Right ventricle myocardium inferior (tissue), 1 donor: ENCODE results near the gene MCCC1. TPM values are rescaled to one million over a fixed set of nuclear protein-coding genes. Genes with fewer than 3 reads are reported as not detected.
"Not testable (repeated sequence)": the region's sequence is repeated elsewhere in the genome, so short reads cannot be mapped to it uniquely, and the experiment has no call there.

Experiments used
- ATAC-seq: fragments of 200-7000 bp; cut with Tn5 transposase; one replicate; pipeline ENCODE4 v1.9.1; 2020; ENCODE audit warnings: mild to moderate bottlenecking, moderate library complexity
- DNase-seq: peaks from one replicate; pipeline ENCODE4 v3.0.0; 2021; ENCODE audit errors: missing footprints
- intact Hi-C: fragments of 100-400 bp; cut with DNase I; formaldehyde crosslinking; loops from one replicate; pipeline ENCODE4 v1.11.0; 2022
- long read RNA-seq: library from polyadenylated mRNA; unstranded; transcript quantifications from one replicate; pipeline ENCODE4 v2.0.0, GENCODE V29; 2021
- total RNA-seq: library from RNA; stranded (reverse); fragmentation: NEBNext Ultra II Directional; extraction: Animal tissue kit (Norgen Biotek cat#: 25700); gene quantifications from one replicate; pipeline ENCODE4 v1.2.1, GENCODE V29; 2021
- donor health status: DM: no; HTN: yes; CAD: no; lungs with severe emphysema.

MCCC1 gene
- total RNA-seq = 50.6 TPM
- long read RNA-seq, transcript MCCC1-201 (19 exons, 2,545 nt) = major isoform, 53 of 55 reads
- long read RNA-seq, partial matches to known transcripts = 2 of 55 reads
- long read RNA-seq, other reads (novel, unspliced or antisense) = 0 of 55 reads

- ATAC-seq (peak; percentile 100), DNase-seq (peak; percentile 98)
- intact Hi-C loops = loop anchor here (2.0 kb wide), 1 partner anchor 118 kb away; the partner anchor contains the start of gene DCUN1D1
Observed at GRCh38 chr3:183099026-183099837, at the start of gene MCCC1. Gene MCCC1 (minus strand): TSS chr3:183099496. CDS start chr3:183099440, 56 bp downstream.

DNA sequence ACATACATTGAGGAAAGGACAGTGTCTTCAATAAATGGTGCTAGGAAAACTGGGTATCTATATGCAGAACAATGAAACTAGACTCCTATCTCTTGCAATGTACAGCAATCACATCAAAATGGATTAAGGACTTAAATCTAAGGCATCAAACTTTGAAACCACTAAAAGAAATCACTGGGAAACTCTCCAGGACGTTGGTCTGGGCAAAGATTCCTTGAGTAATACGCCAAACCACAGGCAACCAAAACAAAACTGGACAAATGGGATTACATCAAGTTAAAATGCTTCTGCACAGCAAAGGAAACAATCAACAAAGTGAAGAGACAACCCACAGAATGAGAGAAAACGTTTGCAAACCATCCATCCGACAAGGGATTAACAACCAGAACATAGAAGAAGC lies 48.8 kb upstream of the MCCC1 start:
- no peak for ATAC-seq
- intact Hi-C loops = no loop called here
- no peak for DNase-seq

GRCh38 chr3:183144363-183144762 lies 45.1 kb upstream of the MCCC1 start:
- ATAC-seq (no peak), DNase-seq (no peak)
- intact Hi-C loops = no loop called here

DNA sequence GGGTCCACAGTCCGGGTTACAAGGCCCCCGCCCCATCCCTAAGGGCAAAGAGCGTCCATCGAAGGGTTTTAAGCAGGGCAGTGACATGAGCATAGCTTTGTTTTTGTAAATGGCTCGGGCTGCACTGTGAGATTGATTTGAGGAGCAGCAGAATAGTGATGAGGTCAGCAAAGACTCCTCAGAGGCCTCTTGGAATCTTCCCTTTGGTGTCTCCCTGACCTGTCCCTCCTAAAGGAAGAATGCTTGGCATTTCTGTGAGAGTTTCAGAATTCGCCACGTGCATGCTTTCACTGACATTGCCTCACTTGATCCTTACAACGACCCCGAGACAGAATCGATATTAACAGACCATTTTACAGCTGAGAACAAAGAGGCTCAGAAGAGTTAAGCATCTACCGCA lies 42.9 kb upstream of the MCCC1 start:
- intact Hi-C loops = no loop called here
- no peak for DNase-seq
- no peak for ATAC-seq

GRCh38 chr3:183134844-183135243 lies 35.5 kb upstream of the MCCC1 start:
- intact Hi-C loops = no loop called here
- DNase-seq (no peak), ATAC-seq (no peak)

- ATAC-seq (no peak), DNase-seq (no peak)
Observed at GRCh38 chr3:183132409-183132808, 33.1 kb upstream of the MCCC1 start.

DNA sequence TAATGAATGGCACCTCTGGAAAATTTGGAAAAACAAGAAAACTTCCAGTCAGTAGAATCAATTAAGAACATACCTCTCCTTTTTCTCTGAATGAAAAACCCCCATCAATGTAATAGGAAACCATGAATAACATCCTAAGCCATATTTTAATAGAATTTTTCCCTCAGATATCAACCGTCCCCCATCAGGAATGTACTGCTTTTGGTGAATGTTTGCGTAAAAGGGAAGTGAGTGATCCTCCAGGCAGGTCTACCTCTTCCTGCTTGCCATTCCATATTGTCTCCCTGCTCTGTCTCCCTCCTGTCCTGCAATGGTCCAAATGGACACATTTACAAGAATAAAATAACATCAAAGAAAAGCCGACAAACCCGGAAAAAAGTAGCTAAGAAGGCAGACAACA lies 32.4 kb upstream of the MCCC1 start:
- intact Hi-C loops = no loop called here
- ATAC-seq = no peak

More at GRCh38 chr3:183132409-183132808, 33.1 kb upstream of the MCCC1 start:
- intact Hi-C loops = no loop called here

DNA sequence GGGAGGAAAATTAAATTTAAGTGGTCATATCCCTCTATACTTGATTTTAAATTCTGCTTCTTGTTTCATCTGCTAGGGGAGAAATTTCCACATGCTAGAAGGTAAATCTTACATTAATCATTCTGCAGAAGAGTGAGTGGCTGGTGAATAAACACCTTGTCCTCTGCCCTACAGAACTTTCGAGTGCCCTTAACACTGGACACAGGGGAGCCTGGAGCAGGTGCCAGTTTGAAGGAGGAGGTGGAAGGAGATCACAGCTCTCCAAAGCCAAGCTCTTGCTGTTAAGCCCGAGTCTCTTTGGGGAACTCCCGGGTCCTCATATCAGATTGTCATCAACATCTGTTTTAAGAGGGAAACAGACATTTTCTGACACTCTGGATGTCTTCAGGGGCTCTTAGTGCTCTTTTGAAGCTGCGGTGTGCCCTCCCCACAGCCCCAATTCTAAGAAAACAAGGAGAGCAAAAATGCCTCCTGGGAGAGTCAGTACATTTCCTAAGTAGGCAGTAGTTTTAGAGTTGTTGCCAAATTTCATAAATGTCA lies 32.0 kb upstream of the MCCC1 start:
- ATAC-seq (no peak), DNase-seq (no peak)
- intact Hi-C loops = no loop called here

More for the DNA sequence above, 32.4 kb upstream of the MCCC1 start:
- no peak for DNase-seq

DNA sequence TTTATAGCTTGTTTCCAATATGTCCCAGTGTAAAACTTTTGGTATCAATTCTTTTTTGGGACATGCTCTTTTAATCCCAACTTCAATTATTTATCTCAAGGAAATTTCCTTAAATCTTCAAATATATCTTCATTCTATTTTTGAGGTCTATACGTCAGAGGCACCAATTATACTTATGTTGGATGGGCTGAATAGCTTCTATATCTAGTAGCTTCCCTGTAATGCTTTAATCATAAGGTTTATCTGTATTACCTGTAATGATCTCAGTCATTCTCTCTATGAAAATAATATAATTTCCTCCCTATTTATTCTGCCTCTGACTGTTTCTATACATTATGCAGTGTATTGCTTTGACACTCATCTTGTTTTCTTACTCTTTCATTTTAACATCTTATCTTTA lies 29.9 kb upstream of the MCCC1 start:
- DNase-seq (no peak), ATAC-seq (no peak)
- intact Hi-C loops = no loop called here

- DNase-seq (no peak), ATAC-seq (no peak)
- intact Hi-C loops = no loop called here
Observed at GRCh38 chr3:183128709-183129108, 29.4 kb upstream of the MCCC1 start.

DNA sequence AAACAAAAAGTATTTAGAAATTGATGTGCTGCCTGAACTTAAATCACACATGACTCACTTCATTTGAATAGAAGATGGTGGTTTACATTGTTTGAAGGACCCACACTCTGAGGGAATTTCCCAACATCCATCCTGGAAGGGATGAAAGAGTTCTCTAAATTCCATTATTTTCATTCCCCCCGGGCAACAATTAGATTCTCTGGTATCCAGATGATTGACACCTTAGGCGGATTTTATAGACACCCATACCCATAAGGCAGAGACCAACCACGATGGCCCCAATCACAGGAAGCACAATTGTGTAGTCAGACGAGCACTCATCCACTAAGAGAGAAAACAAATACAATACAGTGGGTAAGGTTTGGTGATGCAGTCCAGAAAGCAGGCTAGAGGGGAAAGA lies 24.6 kb upstream of the MCCC1 start:
- no peak for ATAC-seq
- intact Hi-C loops = loop anchor here (5.0 kb wide), 1 partner anchor 58 kb away; no protein-coding TSS in a partner anchor
- no peak for DNase-seq

DNA sequence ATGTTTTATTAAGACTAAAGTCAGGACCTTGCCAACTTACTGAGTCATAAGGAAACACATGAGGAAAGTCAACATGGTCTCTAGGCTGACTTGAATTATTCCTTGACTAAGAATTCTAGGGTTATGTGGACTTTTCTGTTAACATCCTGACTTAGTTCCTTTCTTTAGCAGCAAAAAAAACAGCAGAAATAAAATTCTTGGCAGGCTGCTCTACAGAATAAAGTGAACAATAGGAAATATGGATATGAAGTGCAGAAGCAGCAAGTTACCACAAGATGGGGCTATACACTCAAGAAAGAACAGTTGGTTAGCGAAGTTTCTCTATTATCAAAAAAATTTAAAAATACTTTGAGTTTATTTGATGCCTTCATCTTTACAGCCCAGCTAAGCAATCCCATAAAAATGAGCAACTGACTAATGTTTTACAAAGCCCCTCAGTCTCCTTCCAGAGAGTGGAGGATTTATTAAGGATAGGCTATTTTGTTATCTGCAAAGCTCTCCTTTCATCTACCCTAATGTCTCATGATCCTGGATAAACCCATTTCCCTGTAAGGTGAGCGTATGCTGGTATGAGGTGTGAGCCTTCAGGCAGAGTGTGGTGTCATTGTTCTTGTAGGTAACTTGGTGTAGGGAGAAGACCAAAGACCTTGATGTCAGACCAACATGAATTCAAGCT lies 23.1 kb upstream of the MCCC1 start:
- no peak for ATAC-seq
- DNase-seq = no peak
- intact Hi-C loops = loop anchor here (1.0 to 5.0 kb wide), 2 partner anchors 60 to 263 kb away; no protein-coding TSS in a partner anchor

- no peak for ATAC-seq
- intact Hi-C loops = loop anchor here (5.0 kb wide), 1 partner anchor 62 kb away; no protein-coding TSS in a partner anchor
Observed at GRCh38 chr3:183120538-183121215, 21.4 kb upstream of the MCCC1 start.

GRCh38 chr3:183117056-183117455 lies 17.8 kb upstream of the MCCC1 start:
- ATAC-seq (no peak), DNase-seq (no peak)
- intact Hi-C loops = no loop called here

More at GRCh38 chr3:183120538-183121215, 21.4 kb upstream of the MCCC1 start:
- DNase-seq = no peak

GRCh38 chr3:183116025-183116614 lies 16.8 kb upstream of the MCCC1 start:
- intact Hi-C loops = no loop called here

DNA sequence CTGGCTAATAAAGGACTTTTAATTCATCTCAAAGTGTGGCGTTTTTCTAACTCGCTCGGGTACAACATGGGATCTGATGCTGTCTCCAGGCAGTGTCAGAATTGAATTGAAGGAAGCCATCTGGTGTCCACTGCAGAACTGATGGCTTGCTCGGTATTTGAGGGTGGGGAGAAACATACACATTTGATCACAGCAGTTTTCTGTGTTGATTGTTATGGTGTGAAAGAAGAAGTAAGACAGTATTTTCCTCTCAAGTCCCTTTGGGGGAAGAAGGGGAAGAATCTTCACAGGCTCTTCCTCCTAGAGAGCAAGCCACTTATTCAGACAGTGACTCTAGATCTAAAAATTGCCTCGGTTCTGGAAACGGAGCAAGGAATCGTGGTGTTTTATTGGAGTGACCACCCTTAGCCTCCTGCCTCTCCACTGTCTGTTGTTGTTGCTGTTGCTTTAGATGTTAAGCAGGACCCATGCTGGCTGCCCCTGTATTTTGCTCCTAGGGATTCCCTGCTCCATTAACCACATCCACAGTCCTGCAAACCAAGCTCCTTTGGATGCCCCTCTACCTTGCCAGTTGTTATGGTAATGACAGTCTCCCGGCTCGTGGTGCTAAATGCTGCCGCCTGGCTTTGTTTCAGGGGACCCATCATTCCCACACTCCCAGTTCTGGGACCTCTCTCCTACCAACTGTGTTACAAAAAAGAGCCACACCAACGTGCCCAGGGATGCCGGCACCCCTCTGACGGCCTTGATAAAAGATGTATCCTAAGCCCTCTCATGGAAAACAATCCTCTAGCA lies 15.3 kb upstream of the MCCC1 start:
- ATAC-seq = no peak
- intact Hi-C loops = no loop called here
- DNase-seq = no peak

More at GRCh38 chr3:183116025-183116614, 16.8 kb upstream of the MCCC1 start:
- ATAC-seq (no peak), DNase-seq (no peak)

DNA sequence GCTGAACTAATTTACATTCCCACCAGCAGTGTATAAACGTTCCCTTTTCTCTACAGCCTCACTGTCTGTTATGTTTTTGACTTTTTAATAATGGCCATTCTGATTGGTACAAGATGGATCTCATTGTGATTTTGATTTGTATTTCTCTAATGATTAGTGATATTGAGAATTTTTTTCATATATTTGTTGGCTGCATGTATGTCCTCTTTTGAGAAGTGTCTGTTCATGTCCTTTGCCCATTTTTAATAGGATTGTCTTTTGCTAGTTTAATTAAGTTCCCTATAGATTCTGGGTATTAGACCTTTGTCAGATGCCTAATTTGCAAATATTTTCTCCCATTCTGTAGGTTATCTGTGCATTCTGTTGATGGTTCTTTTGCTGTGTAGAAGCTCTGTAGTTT lies 10.6 kb upstream of the MCCC1 start:
- DNase-seq, ATAC-seq, intact Hi-C loops: not testable (repeated sequence)

DNA sequence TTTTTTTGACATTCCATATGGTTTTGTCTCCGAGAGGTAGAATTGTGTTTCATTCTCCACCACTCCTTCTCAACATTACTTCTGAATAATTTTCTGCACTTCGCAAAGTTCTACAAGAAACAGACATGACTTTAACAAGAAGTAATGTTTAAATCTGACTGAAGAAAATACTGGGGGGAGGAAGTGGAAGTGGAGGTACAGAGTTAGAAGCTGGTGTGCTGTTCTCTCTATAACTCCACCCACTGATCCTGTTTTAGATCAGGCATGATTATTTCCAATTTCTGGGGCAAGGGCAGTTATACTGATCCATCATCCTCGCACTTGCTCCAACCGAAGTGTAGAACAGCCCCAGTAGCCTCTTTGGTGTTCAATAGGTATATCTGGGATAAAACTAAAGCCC lies 9.2 kb upstream of the MCCC1 start:
- DNase-seq (no peak), ATAC-seq (no peak)
- intact Hi-C loops = no loop called here
